ENCODE measurements around the gene ZMYND10. TPM values are rescaled to one million over a fixed set of nuclear protein-coding genes. Genes with fewer than 3 reads are reported as not detected.

ZMYND10 gene
- total RNA-seq, 4 donors from 2014 or later = 0.42 to 1.8 (median 0.74) TPM; not detected in 1

DNA sequence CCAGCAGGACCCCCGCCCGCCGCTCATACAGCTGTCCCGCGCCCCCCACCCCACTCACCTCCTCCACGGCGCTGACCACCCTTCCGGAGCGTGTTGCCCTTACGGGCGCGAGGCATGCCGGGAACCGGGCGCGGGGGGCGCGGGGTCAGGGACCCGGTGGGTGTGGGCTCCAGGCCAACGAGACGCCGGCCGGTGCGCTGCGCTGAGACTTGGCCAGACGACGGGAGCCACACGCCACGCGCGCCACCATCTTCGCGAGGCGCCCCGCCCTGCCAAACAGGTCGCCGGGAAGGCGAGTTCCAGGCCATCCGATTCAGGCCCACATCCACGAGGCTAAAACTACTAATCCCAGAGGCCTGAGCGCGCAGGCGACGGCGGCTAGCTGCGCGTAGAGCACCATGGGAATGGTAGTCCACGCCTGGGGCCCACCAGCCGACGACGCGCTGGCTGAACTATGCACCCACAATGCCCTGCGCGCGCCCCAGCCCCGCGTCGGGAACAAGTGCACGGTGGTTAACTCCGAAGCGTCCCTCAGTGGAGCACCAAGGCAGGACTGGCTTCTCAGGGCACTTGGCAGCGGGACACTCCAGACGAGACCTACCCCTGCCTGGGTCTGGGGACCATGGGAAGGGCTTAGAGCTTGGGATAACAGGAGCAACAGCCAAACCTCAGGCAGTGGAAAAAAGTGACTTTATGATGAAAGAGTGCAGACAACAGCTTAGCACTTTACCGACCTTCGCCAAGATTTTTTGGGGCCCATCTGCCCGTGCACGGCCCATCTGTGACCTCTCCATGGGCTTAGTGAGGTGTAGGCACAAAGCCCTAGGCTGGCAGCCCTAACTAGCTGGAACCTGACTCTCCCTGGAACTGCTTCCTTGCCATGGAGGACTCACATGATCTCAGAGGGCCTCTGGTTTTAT, 53.1 kb downstream of the ZMYND10 start, which contains the start of gene IFRD2:
IFRD2 (minus strand) TSS at position 271 of the 920 bp plus-strand sequence; CDS start at position 116, 155 bp downstream.
- TF ChIP-seq, protein P1, sequence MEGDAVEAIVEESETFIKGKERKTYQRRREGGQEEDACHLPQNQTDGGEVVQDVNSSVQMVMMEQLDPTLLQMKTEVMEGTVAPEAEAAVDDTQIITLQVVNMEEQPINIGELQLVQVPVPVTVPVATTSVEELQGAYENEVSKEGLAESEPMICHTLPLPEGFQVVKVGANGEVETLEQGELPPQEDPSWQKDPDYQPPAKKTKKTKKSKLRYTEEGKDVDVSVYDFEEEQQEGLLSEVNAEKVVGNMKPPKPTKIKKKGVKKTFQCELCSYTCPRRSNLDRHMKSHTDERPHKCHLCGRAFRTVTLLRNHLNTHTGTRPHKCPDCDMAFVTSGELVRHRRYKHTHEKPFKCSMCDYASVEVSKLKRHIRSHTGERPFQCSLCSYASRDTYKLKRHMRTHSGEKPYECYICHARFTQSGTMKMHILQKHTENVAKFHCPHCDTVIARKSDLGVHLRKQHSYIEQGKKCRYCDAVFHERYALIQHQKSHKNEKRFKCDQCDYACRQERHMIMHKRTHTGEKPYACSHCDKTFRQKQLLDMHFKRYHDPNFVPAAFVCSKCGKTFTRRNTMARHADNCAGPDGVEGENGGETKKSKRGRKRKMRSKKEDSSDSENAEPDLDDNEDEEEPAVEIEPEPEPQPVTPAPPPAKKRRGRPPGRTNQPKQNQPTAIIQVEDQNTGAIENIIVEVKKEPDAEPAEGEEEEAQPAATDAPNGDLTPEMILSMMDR (IDR thresholded peaks at IDR 0.05) = no peak
- TF ChIP-seq POLR2A (IDR thresholded peaks at IDR 0.05) = no peak
- peak; percentile 96 to 99 for DNase-seq (ENCODE audit: low spot score in 2 of 2)
- peak within 1 kb of the TSS; percentile 82 for H3K4me3 ChIP-seq (ENCODE audit: low read depth, poor library complexity, severe bottlenecking)
- intact Hi-C loops (cut with DNase I; ENCODE audit: low total_unique reads) = no loop called here
- WGBS, 2 donors = 2 to 3% methylated on average over 6 to 63 of the region's 67 CpGs

Other genes starting within 250 kb of the ZMYND10 start
- gene SEMA3F, start 190.4 kb downstream of the ZMYND10 start, total RNA-seq = 100 to 1,000 TPM; 106 to 151 (median 120) TPM
- not detected for gene GNAT1, start 154.1 kb downstream of the ZMYND10 start, total RNA-seq
- gene SLC38A3, start 140.5 kb downstream of the ZMYND10 start, total RNA-seq = under 1 TPM in 1 of 4 donors, not detected in 3; 0.62 TPM
- gene GNAI2, start 109.5 kb downstream of the ZMYND10 start, total RNA-seq = 100 to 1,000 TPM in 1 of 4 donors, 10 to 100 TPM in 3; 56.5 to 123 (median 74.8) TPM
- 1 to 10 TPM; 1.1 to 7.2 (median 3.3) TPM for gene SEMA3B, start 76.6 kb downstream of the ZMYND10 start, total RNA-seq
- gene LSMEM2, start 66.6 kb downstream of the ZMYND10 start, total RNA-seq = under 1 TPM in 2 of 4 donors, not detected in 2; 0.37 to 0.62 TPM
- 10 to 100 TPM; 32.9 to 69.0 (median 39.8) TPM for gene IFRD2, start 53.3 kb downstream of the ZMYND10 start, total RNA-seq
- 1 to 10 TPM; 1.9 to 4.1 (median 2.6) TPM for gene HYAL3, start 46.3 kb downstream of the ZMYND10 start, total RNA-seq
- 10 to 100 TPM; 12.4 to 19.4 (median 15.1) TPM for gene NAA80, start 46.3 kb downstream of the ZMYND10 start, total RNA-seq
- gene HYAL1, start 42.2 kb downstream of the ZMYND10 start, total RNA-seq = 10 to 100 TPM; 16.7 to 35.5 (median 20.6) TPM
- 10 to 100 TPM; 44.1 to 95.7 (median 72.9) TPM for gene HYAL2, start 23.0 kb downstream of the ZMYND10 start, total RNA-seq
- 10 to 100 TPM; 13.1 to 24.2 (median 18.0) TPM for gene TUSC2, start 17.5 kb downstream of the ZMYND10 start, total RNA-seq
- gene RASSF1, start 4.9 kb downstream of the ZMYND10 start, total RNA-seq = 10 to 100 TPM; 33.5 to 50.0 (median 47.2) TPM
- gene NPRL2, start 5.0 kb upstream of the ZMYND10 start, total RNA-seq = 10 to 100 TPM; 17.3 to 28.0 (median 23.2) TPM
- gene CYB561D2, start 5.1 kb upstream of the ZMYND10 start, total RNA-seq = 10 to 100 TPM in 2 of 4 donors, 1 to 10 TPM in 2; 6.0 to 19.7 (median 11.6) TPM
- 10 to 100 TPM; 90.5 to 92.7 (median 92.4) TPM for gene TMEM115, start 13.8 kb upstream of the ZMYND10 start, total RNA-seq
- 1 to 10 TPM; 1.1 to 2.0 (median 1.6) TPM for gene CACNA2D2, start 157.9 kb upstream of the ZMYND10 start, total RNA-seq
- gene C3orf18, start 222.0 kb upstream of the ZMYND10 start, total RNA-seq = 1 to 10 TPM in 3 of 4 donors, under 1 TPM in 1; 0.27 to 3.9 (median 2.0) TPM
- gene HEMK1, start 223.8 kb upstream of the ZMYND10 start, total RNA-seq = 1 to 10 TPM; 2.9 to 8.1 (median 4.8) TPM